Mononuclear cell (primary cell): Measurements from ENCODE around the gene BCKDHB. TPM values are rescaled to one million over a fixed set of nuclear protein-coding genes. Genes with fewer than 3 reads are reported as not detected.
"Not testable (repeated sequence)": the region's sequence is repeated elsewhere in the genome, so short reads cannot be mapped to it uniquely, and the experiment has no call there.

Source experiments
- H3K27me3 ChIP-seq: 2 replicates; pipeline ENCODE4 v1.6.0; 2011; ENCODE audit warnings: low read length, control low read depth; ENCODE audit not compliant: insufficient read depth
- H3K4me1 ChIP-seq: 2 replicates; pipeline ENCODE4 v1.5.1; 2011; ENCODE audit warnings: mild to moderate bottlenecking, low read length, control low read depth; ENCODE audit not compliant: insufficient read depth
- H3K4me3 ChIP-seq: 2 replicates; pipeline ENCODE4 v1.5.1; 2011; ENCODE audit warnings: mild to moderate bottlenecking, low read length, moderate library complexity
- H3K9me3 ChIP-seq: 2 replicates; pipeline ENCODE4 v1.5.1; 2011; ENCODE audit warnings: low read depth, mild to moderate bottlenecking, control low read depth, low read length
- total RNA-seq: library from RNA; depleted of rRNA; stranded (reverse); fragments of >200 nt; gene quantifications from one replicate; pipeline ENCODE4 v1.2.3, GENCODE V29; 2012

The BCKDHB gene
- total RNA-seq: 6.2 TPM

DNA sequence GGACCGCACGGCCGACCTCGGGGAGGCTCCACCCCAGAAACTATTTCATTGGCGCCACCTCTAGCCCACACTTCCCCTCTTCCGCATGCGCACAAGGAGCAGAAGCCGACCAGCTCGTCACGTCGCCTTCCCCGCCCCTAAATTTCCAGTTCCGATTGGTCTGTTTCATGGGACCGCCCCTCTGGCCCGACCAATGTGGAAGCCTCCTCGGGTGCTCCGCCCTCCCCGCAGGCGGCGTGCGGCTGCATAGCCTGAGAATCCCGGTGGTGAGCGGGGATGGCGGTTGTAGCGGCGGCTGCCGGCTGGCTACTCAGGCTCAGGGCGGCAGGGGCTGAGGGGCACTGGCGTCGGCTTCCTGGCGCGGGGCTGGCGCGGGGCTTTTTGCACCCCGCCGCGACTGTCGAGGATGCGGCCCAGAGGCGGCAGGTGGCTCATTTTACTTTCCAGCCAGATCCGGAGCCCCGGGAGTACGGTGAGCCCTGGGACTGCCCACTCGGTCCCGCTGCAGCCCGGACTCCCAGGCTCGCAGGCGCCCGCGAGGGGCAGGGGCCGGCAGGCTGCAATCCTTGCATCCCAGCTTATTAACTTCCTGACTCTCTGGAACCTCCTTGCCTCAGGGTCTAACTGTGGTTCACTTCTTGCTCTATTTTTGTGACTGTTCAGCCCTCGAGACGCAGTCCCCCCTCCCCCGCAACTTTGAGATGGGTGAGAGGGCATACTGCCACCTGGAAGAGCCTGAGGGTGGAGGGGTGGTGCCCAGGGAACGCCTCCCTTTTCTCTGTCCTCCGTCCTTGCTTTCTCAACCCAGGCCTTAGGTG, at the start of gene BCKDHB:
Gene BCKDHB, plus strand, starts transcription at position 254 of the 818 bp plus-strand sequence. Its CDS starts 23 bp downstream, at position 277.
- H3K27me3 ChIP-seq: peaks cover 4% of the 10 kb centered on the region
- H3K9me3 ChIP-seq: no peaks in the 10 kb centered on the region
- peaks cover 5% of the 10 kb centered on the region for H3K4me1 ChIP-seq
- peak within 1 kb of the TSS; percentile 64 for H3K4me3 ChIP-seq

GRCh38 chr6:80060774-80061173, 45.7 kb upstream of the BCKDHB start:
- Histone ChIP-seq H3K9me3 (no peaks in the 10 kb centered on the region), H3K27me3 (no peaks in the 10 kb centered on the region), H3K4me1 (no peaks in the 10 kb centered on the region), H3K4me3 (no peak overlapping the region)

DNA sequence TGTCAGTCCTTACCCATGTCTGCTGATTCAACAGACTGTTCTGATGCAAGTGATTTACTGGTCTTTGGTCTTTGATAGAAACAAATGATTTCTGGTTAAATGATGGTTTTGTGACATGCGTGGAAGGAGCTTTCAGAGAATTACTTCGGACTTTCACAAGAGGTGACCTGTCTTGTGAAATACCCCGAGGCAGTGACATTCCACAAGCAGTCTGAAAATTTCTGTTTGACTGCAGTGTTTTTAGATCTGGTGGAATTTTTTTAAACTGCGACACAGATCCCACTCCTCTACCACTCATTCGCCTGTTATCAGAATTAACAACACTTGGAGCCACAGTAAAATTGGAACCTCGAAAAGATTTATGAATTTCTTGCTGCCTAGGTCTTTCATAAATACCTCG, 38.3 kb upstream of the BCKDHB start:
- not testable (repeated sequence) for H3K27me3 ChIP-seq, H3K9me3 ChIP-seq, H3K4me1 ChIP-seq, H3K4me3 ChIP-seq

DNA sequence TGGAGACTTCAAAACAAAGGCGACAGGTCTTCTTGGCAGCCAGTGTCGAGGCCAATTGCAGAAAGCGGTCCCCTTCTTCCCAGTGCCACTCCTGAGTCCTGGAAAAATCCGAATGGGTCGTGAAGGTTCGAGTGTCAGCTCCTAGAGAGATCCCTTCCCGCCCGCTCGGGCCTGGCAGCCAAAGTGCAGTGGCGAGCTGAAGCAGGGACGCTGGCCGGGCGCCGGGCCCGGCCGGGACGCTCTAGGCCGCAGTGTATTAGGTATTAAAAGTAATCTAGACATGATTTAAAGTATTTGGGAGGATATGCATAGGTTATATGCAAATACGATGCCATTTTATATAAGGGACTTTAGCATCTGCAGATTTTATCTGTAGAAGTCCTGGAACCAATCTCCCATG, 36.0 kb upstream of the BCKDHB start:
- not testable (repeated sequence) for H3K4me3 ChIP-seq, H3K9me3 ChIP-seq, H3K4me1 ChIP-seq, H3K27me3 ChIP-seq

GRCh38 chr6:80077067-80077466, 29.4 kb upstream of the BCKDHB start:
- no peaks in the 10 kb centered on the region for H3K9me3 ChIP-seq
- no peak overlapping the region for H3K4me3 ChIP-seq
- H3K27me3 ChIP-seq: no peaks in the 10 kb centered on the region
- no peaks in the 10 kb centered on the region for H3K4me1 ChIP-seq

DNA sequence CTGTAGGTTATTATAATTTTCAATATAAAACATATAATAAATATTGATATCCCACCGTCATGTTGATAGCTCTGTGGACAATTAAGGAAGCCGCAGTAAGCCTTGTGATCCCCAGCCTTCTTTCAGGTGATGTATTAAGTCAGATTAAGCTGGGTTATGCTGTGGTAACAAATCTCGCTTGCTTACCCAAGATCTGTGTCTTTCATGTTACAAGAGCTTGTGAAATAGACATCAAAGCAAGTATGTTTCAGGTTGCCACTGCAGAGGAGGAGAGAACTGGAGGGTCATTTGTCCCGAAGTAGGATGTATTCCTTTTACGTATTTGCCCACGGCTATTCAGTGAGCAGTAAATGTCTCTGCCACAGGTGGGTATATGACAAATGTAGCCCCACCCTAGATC, 17.8 kb upstream of the BCKDHB start:
- no peaks in the 10 kb centered on the region for H3K9me3 ChIP-seq
- H3K4me3 ChIP-seq: no peak overlapping the region
- H3K4me1 ChIP-seq: no peaks in the 10 kb centered on the region
- peaks cover 7% of the 10 kb centered on the region for H3K27me3 ChIP-seq

- Histone ChIP-seq H3K4me3 (no peak overlapping the region), H3K27me3 (peaks cover 7% of the 10 kb centered on the region), H3K4me1 (no peaks in the 10 kb centered on the region), H3K9me3 (no peaks in the 10 kb centered on the region)
Observed at GRCh38 chr6:80091506-80091905, 15.0 kb upstream of the BCKDHB start.

GRCh38 chr6:80094017-80094416, 12.5 kb upstream of the BCKDHB start:
- Histone ChIP-seq H3K9me3 (no peaks in the 10 kb centered on the region), H3K4me1 (no peaks in the 10 kb centered on the region), H3K27me3 (peaks cover 5% of the 10 kb centered on the region), H3K4me3 (no peak overlapping the region)

GRCh38 chr6:80095600-80095999, 10.9 kb upstream of the BCKDHB start:
- no peaks in the 10 kb centered on the region for H3K27me3 ChIP-seq
- no peak overlapping the region for H3K4me3 ChIP-seq
- no peaks in the 10 kb centered on the region for H3K9me3 ChIP-seq
- H3K4me1 ChIP-seq: no peaks in the 10 kb centered on the region

- H3K4me3 ChIP-seq: no peak overlapping the region
- H3K27me3 ChIP-seq: peaks cover 3% of the 10 kb centered on the region
- no peaks in the 10 kb centered on the region for H3K9me3 ChIP-seq
- no peaks in the 10 kb centered on the region for H3K4me1 ChIP-seq
Observed at GRCh38 chr6:80098392-80098791, 8.1 kb upstream of the BCKDHB start.

DNA sequence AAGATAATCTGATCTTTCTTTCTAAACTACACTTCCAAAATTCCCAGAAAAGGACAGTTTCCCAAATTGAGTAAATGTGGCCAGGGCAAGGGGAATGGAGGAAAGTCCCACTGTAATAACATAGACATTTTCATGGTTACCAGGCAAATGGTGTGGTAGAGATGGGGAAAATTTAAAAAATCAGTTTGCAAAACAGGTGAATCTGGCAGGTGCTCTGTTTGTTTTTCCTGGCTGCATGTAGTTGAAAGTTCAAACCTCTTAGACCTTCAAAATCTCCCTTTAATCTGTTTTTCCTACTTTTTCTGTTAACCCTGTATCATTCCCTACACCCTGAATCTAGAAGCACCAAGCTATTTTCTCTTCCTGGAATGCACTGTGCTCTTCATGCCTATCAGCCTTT, 2.0 kb upstream of the BCKDHB start:
- peaks cover 5% of the 10 kb centered on the region for H3K4me1 ChIP-seq
- no peaks in the 10 kb centered on the region for H3K9me3 ChIP-seq
- peaks cover 7% of the 10 kb centered on the region for H3K27me3 ChIP-seq
- H3K4me3 ChIP-seq: no peak overlapping the region

DNA sequence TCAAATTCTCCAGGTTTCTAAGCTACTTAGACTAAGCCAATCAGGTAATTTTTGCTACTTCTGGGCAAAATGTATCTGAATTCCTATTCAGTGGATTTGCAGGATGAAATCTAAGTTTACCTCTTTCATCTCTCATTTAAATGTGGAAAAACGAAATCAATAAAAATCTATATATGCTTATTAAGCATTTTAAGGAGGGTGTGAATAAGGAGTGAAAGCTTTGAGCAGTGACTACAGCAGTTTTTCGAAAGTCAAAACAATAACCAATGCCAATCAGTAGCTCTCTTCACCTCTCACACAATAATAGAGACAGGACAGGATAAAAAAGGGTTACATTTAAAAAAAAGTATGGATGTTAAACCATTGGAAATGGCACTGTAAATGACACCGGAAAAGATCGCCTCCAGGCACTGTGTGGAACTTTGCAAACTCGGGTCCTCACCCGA, 476 bp upstream of the BCKDHB start:
- H3K27me3 ChIP-seq: peaks cover 5% of the 10 kb centered on the region
- H3K9me3 ChIP-seq: no peaks in the 10 kb centered on the region
- H3K4me1 ChIP-seq: peaks cover 5% of the 10 kb centered on the region
- H3K4me3 ChIP-seq: peak overlapping the region; percentile 64

DNA sequence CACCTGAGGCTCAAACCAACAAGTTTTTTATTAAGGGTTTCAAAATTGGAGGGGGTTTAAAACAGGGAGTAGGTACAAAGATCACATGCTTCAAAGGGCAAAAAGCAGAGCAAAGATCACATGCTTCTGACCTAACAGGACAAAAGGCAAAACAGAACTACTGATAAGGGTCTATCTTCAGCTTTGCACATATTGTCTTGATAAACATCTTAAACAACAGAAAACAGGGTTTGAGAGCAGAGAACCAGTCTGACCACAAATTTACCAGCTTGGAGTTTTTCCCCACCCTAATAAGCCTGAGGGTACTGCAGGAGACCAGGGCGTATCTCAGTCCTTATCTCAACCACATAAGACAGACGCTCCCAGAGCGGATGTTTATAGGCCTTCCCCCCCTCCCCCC, 16.1 kb downstream of the BCKDHB start:
- H3K4me3 ChIP-seq, H3K27me3 ChIP-seq, H3K4me1 ChIP-seq, H3K9me3 ChIP-seq: not testable (repeated sequence)

DNA sequence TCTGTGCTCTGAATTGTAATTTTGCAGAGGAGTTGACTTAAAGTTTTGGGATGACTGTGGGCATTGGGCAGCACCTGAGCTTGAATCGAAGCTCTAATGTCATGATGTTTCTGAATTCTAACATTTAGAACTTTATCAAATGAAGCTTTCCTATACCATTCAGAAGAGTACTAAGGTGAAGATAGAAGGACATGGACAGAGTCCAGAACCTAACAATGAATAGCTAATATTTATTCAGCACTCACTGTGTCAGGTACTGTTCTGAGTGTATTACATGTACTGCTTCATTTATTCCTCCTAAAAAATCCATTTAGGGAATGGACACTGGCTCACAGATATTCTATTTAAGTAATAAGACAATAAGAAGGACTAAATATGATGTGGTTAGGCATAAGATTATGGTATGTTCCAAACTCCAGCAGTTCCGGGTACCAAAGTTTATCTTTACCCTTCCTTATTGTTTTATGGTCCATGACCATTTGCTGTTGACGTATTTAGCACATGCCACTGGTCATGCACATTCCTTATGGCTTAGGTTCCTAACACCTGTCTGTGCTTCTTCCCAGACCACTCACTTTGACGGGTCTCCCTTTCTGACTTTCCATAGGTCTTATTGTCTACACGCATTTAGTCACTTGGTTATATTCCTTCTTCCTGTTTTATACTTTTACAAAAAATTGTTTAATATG, 20.3 kb downstream of the BCKDHB start:
- Histone ChIP-seq H3K9me3 (no peaks in the 10 kb centered on the region), H3K4me3 (no peak overlapping the region), H3K27me3 (no peaks in the 10 kb centered on the region), H3K4me1 (no peaks in the 10 kb centered on the region)

GRCh38 chr6:80129485-80129884, 23.0 kb downstream of the BCKDHB start:
- Histone ChIP-seq H3K4me3 (no peak overlapping the region), H3K27me3 (no peaks in the 10 kb centered on the region), H3K4me1 (no peaks in the 10 kb centered on the region), H3K9me3 (no peaks in the 10 kb centered on the region)

DNA sequence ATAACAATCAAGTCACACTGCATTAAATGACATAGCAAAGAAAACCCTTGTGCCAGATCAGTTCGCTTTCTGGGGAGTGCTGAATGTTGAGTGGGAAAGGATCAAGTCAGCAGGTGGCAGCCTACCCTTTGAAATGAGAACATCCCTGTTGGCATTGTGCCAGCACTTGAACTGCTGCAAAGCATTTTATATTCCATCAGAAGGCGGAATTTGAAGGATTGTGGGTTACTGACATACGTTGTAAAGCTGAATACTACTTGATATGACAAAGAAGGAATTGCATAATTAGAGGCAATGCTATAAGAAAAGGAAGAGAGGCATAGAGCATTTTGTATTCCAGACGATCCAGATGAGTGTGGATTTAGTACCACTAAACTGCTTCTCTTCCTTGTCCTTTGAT, 26.5 kb downstream of the BCKDHB start:
- H3K9me3 ChIP-seq: no peaks in the 10 kb centered on the region
- no peaks in the 10 kb centered on the region for H3K27me3 ChIP-seq
- H3K4me3 ChIP-seq: no peak overlapping the region
- no peaks in the 10 kb centered on the region for H3K4me1 ChIP-seq
